ENCODE data around the gene STARD7. TPM values are rescaled to one million over a fixed set of nuclear protein-coding genes. Genes with fewer than 3 reads are reported as not detected.
A peak's percentile ranks its signal among the peaks of the same experiment; 100 is the strongest.

STARD7 gene
- total and polyA plus RNA-seq, 2 of the 13 experiments (the other 11 are each of a cell fraction or from before 2014, with no cell fraction given) = 88.2 to 300 TPM

GRCh38 chr2:96253006-96253405 is 44.4 kb upstream of the STARD7 start (continued):
- TF ChIP-seq, protein P1, sequence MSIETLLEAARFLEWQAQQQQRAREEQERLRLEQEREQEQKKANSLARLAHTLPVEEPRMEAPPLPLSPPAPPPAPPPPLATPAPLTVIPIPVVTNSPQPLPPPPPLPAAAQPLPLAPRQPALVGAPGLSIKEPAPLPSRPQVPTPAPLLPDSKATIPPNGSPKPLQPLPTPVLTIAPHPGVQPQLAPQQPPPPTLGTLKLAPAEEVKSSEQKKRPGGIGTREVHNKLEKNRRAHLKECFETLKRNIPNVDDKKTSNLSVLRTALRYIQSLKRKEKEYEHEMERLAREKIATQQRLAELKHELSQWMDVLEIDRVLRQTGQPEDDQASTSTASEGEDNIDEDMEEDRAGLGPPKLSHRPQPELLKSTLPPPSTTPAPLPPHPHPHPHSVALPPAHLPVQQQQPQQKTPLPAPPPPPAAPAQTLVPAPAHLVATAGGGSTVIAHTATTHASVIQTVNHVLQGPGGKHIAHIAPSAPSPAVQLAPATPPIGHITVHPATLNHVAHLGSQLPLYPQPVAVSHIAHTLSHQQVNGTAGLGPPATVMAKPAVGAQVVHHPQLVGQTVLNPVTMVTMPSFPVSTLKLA (IDR thresholded peaks at IDR 0.05) = no peak
- TF ChIP-seq, protein P2, sequence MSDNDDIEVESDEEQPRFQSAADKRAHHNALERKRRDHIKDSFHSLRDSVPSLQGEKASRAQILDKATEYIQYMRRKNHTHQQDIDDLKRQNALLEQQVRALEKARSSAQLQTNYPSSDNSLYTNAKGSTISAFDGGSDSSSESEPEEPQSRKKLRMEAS (IDR thresholded peaks at IDR 0.05) = 0 out of 2 replicates have a peak, but pooled peaks have one; percentile 45
- no peak for TF ChIP-seq ZNF230 (CRISPR knock-in tag; IDR thresholded peaks at IDR 0.05)
- 0 out of 2 replicates have a peak, but pooled peaks have one; percentile 24 for TF ChIP-seq YEATS2 (CRISPR knock-in tag; IDR thresholded peaks at IDR 0.05; ENCODE audit: borderline replicate concordance)

DNA sequence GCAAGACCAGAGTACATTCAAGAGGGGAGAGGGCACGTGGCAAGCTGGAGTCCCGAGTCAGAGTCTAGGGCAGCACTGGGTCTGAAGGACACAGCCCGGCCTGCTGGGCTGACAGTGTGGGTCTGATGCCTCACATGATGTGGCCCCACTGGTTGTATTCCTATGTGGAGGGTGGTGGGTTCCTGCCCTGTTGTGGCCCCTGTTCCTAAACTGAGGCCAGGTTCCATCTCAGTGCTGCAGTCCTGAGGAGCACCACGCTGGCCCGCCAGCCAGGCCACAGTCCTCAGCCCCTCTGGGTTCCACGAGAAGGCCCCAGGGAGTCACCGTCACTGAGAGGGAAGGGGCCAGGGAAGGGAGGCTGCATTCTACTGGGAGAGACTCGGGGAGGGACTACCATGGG is 43.9 kb upstream of the STARD7 start:
- no peak for FAIRE-seq
- TF ChIP-seq, protein P2 (IDR thresholded peaks at IDR 0.05) = 0 out of 2 replicates have a peak, but pooled peaks have one; percentile 5
- TF ChIP-seq IKZF4 (CRISPR knock-in tag; IDR thresholded peaks at IDR 0.05; ENCODE audit: borderline replicate concordance, low read depth, not compliant biosample characterization) = no peak
- TF ChIP-seq MYC (CRISPR knock-in tag; IDR thresholded peaks at IDR 0.05; ENCODE audit: borderline replicate concordance) = peak; percentile 17; the same call in 1 of the 2 replicates
- TF ChIP-seq ZNF891 (CRISPR knock-in tag; IDR thresholded peaks at IDR 0.05) = 0 out of 2 replicates have a peak, but pooled peaks have one; percentile 13
- peak; percentile 60; the same call in 1 of the 2 replicates for TF ChIP-seq DZIP1 (CRISPR knock-in tag; IDR thresholded peaks at IDR 0.05)
- peak; percentile 17; the same call in 1 of the 2 replicates for TF ChIP-seq ZNF687 (CRISPR knock-in tag; IDR thresholded peaks at IDR 0.05)
- TF ChIP-seq AGO2 (optimal IDR thresholded peaks at IDR 0.05; ENCODE audit: low read depth, low read length) = peak; percentile 54

More for the DNA sequence above, 43.9 kb upstream of the STARD7 start:
- CTCF ChIA-PET (ENCODE audit: low intra/inter-chr PET ratio, low total read pairs) = interaction anchor here (2.4 to 3.2 kb wide), 2 partner anchors 12 to 15 kb away, joined by 16 to 19 read pairs; partner anchors contain the start of genes CIAO1 and TMEM127
- ATAC-seq (no peak), DNase-seq (ENCODE audit: low spot score) (no peak)
- Histone ChIP-seq H2AFZ (ENCODE audit: low read length) (no peak overlapping the region), H4K20me1 (ENCODE audit: insufficient read depth, low read length) (no peaks in the 10 kb centered on the region), H3K27me3 (ENCODE audit: control insufficient read depth in 1 of 2, insufficient read depth in 2 of 2, low read length in 2 of 2) (no peaks in the 10 kb centered on the region), H3K9me3 (ENCODE audit: low read length) (no peaks in the 10 kb centered on the region), H3K27ac (ENCODE audit: extremely low read length, insufficient read depth, low read length) (peak overlapping the region; percentile 50), H3K9ac (ENCODE audit: insufficient read depth, low read depth, low read length) (no peak overlapping the region), H3K4me2 (ENCODE audit: low read depth, low read length) (no peak overlapping the region), H3K4me1 (ENCODE audit: insufficient read depth, low read length) (peaks cover 27% of the 10 kb centered on the region), H3K4me3 (replicated peaks in 1 of 3; ENCODE audit: insufficient read depth in 1 of 3, low read depth in 2 of 3, low read length in 3 of 3) (no peak overlapping the region), H3K79me2 (ENCODE audit: insufficient read depth, low read length) (peaks cover 9% of the 10 kb centered on the region), H3K36me3 (replicated peaks in 1 of 2; ENCODE audit: control insufficient read depth in 1 of 2, insufficient read depth in 2 of 2, low read length in 2 of 2) (peaks cover 22 to 41% of the 10 kb centered on the region in 2 experiments)
- BruUV-seq (replicated peaks) = no TSS peak
- 94% methylated on average over 8 of the region's 8 CpGs for WGBS (ENCODE audit: low lambda C conversion rate)
- in situ Hi-C loops (cut with HindIII; ENCODE audit: extremely low pct_ligation_motif_present, low pct_unique_long_range_greater_than_20kb) = no loop called here
- intact Hi-C loops (cut with micrococcal nuclease; ENCODE audit: unreplicated experiment) = loop anchor here (5.0 kb wide), 1 partner anchor 255 kb away; the partner anchor contains the start of gene NEURL3
- POLR2A ChIA-PET = interaction anchor here (0.6 to 6.5 kb wide), 6 partner anchors 8 to 45 kb away, joined by 3 to 63 read pairs (median 6); partner anchors contain the start of genes CIAO1, STARD7 and TMEM127
